Kidney epithelial cell (primary cell): ENCODE data around the gene SLC25A20. TPM values are rescaled to one million over a fixed set of nuclear protein-coding genes. Genes with fewer than 3 reads are reported as not detected.
"Not testable (repeated sequence)": the region's sequence is repeated elsewhere in the genome, so short reads cannot be mapped to it uniquely, and the experiment has no call there.

ENCODE experiments used
- DNase-seq: peaks from one replicate; pipeline ENCODE4 v3.0.0-alpha.2; 2010; ENCODE audit warnings: low read depth
- H3K27me3 ChIP-seq: 2 replicates; pipeline ENCODE4 v1.6.0; 2011; ENCODE audit warnings: low read length; ENCODE audit not compliant: control insufficient read depth, insufficient read depth
- H3K36me3 ChIP-seq: 2 replicates; pipeline ENCODE4 v1.5.1; 2011; ENCODE audit warnings: low read length; ENCODE audit not compliant: control insufficient read depth, insufficient read depth
- H3K4me3 ChIP-seq: 2 replicates; pipeline ENCODE4 v1.5.1; 2011; ENCODE audit warnings: low read depth, mild to moderate bottlenecking, control low read depth, low read length
- CTCF ChIP-seq: IDR thresholded peaks from 2 replicates; pipeline ENCODE4 v1.5.1; 2011; ENCODE audit warnings: mild to moderate bottlenecking, moderate library complexity, low read length, control low read depth, inconsistent platforms; ENCODE audit not compliant: insufficient read depth, poor library complexity, severe bottlenecking
- total RNA-seq: library from RNA; depleted of rRNA; stranded (reverse); fragments of >200 nt; gene quantifications from 2 replicates; pipeline ENCODE4 v1.2.3, GENCODE V29; 2015

Gene SLC25A20
- total RNA-seq, 1 donor from 2014 or later, result 6.9 TPM

DNA sequence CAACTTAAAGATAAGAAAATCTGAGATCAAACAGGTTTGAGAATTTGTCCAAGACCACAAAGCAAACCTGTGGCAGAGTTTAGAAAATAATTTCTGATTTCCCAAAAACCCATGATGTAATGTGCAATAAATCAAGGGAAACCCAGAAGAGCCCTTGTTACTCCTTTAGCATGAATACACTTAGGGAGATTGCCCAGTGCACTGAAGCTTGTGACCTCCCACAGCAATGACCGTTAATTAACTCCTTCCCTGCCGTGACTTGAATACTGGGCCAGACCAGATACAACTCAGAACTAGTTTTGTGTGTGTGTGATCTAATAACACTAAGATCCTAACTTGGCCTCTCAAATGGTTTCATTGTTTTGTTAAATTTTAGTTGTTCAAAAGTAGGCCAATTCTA lies 53.5 kb downstream of the SLC25A20 start:
- H3K27me3 ChIP-seq, result no peaks in the 10 kb centered on the region
- TF ChIP-seq CTCF, result no peak
- DNase-seq, result no peak
- H3K4me3 ChIP-seq, result no peak overlapping the region
- no peaks in the 10 kb centered on the region for H3K36me3 ChIP-seq

DNA sequence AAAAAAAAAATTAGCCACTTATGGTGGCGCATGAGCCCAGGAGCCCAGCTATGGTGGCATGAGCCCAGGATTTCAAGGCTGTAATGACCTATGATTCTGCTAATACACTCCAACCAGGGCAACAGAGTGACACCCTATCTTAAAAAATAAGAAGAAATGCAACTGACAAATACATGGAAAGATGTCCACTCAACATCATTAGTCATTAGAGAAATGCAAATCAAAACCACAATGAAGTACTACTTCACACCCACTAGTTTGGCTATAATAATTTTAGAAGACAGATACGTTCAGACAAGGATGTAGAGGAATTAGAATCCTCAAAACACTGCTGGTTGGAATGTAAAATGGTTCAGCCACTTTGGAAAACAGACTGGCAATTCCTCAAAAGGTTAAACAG lies 61.5 kb downstream of the SLC25A20 start:
- no peak for TF ChIP-seq CTCF
- DNase-seq, result no peak
- Histone ChIP-seq H3K36me3 (no peaks in the 10 kb centered on the region), H3K4me3 (no peak overlapping the region), H3K27me3 (no peaks in the 10 kb centered on the region)

- Histone ChIP-seq H3K4me3 (no peak overlapping the region), H3K27me3 (no peaks in the 10 kb centered on the region), H3K36me3 (no peaks in the 10 kb centered on the region)
- no peak for TF ChIP-seq CTCF
- no peak for DNase-seq
Measured at GRCh38 chr3:48835650-48836366, 62.9 kb downstream of the SLC25A20 start.

GRCh38 chr3:48832684-48833083 lies 66.0 kb downstream of the SLC25A20 start:
- Histone ChIP-seq H3K4me3 (no peak overlapping the region), H3K36me3 (no peaks in the 10 kb centered on the region), H3K27me3 (no peaks in the 10 kb centered on the region)
- no peak for TF ChIP-seq CTCF
- DNase-seq, result no peak

DNA sequence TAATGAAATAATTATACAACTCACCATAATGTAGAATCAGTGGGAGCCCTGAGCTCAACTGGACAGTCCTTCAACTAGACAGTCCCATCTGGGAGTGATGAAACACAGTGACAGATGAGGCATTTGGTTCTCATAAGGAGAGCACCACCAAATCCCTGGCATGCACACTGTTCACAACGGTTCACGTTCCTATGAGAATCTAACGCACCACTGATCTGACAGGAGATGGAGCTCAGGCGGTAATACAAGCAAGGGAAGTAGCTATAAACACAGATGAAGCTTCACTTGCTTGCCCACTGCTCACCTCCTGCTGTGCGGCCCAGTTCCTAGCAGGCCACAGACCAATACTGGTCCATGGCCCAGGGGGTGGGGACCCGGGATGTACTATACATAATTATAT lies 68.0 kb downstream of the SLC25A20 start:
- DNase-seq, result no peak
- no peak for TF ChIP-seq CTCF
- Histone ChIP-seq H3K27me3 (no peaks in the 10 kb centered on the region), H3K4me3 (no peak overlapping the region), H3K36me3 (no peaks in the 10 kb centered on the region)

DNA sequence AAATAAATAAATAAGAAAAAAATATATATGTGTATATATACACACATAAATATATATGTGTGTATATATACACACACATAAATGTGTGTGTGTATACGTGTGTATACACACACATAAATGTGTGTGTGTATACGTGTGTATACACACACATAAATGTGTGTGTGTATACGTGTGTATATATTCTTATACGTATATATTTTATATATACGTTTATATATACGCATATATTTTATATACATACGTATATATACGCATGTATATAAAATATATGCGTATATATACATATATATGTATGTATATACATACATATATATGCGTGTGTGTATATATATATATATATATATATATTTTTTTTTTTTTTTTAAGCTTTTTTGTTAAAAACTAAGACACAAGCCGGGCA lies 69.2 kb downstream of the SLC25A20 start:
- not testable (repeated sequence) for H3K36me3 ChIP-seq, H3K27me3 ChIP-seq, H3K4me3 ChIP-seq, DNase-seq

DNA sequence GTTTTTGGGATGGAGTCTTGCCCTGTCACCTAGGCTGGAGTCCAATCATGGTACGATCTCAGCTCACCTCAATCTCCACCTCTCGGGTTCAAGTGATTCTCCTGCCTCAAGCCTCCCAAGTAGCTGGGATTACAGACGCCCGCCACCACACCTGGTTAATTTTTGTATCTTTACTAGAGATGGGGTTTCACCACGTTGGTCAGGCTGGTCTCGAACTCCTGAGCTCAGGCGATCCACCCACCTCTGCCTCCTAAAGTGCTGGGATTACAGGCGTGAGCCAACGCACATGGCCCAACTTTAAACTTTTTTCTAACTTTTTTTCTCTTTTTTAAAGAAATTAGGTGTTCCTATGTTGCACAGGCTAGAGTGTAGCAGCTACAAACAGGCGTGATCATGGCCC lies 70.8 kb downstream of the SLC25A20 start:
- not testable (repeated sequence) for H3K36me3 ChIP-seq, DNase-seq, H3K4me3 ChIP-seq, H3K27me3 ChIP-seq
